ENCODE results near the gene ZBTB4.

ZBTB4 gene

GRCh38 chr17:7440113-7440833, 39.2 kb downstream of the ZBTB4 start:
- peak; percentile 32 to 58 for DNase-seq (ENCODE audit: low read depth in 1 of 2, low spot score in 1 of 2)
- no peak for TF ChIP-seq JUND (IDR thresholded peaks at IDR 0.05; ENCODE audit: low read depth)
- in situ Hi-C loops (cut with HindIII; ENCODE audit: low pct_unique_long_range_greater_than_20kb, low sequenced_read_pairs) = no loop called here

GRCh38 chr17:7439462-7440112, 39.8 kb downstream of the ZBTB4 start, which contains the start of gene FGF11:
TSS of gene FGF11 (plus strand) at chr17:7439512. CDS start at chr17:7439621, 109 bp downstream.
- TF ChIP-seq JUND (IDR thresholded peaks at IDR 0.05; ENCODE audit: low read depth) = no peak
- in situ Hi-C loops (cut with HindIII; ENCODE audit: low pct_unique_long_range_greater_than_20kb, low sequenced_read_pairs) = no loop called here
- no peak for DNase-seq (ENCODE audit: low read depth in 1 of 2, low spot score in 1 of 2)

DNA sequence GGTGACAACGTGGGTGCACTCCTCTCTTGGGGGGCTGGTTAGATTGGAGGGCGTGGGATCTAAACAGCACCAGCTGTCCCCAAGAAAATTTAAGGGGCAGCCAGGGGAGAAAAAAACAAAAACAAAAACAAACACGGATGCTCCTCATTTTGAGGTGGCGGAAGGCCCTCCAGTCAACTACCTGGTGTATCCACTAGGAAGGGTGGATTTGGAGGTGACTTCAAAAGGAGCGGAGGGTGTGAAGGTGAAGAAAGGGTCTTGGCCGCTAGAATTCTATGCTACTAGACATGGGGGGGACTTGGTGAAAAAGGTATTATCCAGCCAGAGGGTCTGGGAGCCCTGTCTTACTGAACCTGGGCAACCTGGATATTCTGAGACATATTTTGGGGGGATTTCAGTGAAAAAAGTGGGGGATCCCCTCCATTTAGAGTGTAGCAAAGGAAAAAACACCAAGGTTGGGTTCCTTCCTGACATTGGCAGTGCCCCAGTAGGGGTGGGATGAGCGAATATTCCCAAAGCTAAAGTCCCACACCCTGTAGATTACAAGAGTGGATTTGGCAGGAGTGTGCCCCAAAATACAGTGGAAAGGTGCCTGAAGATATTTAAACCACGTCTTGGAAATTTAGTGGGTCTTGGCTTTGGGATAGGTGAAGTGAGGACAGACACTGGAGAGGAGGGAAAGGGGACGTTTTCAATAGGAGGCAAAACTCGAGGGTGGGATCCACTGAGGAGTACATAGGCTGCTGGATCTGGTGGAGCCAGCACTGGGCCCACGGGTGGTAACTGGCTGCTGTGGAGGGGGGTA, 40.6 kb downstream of the ZBTB4 start:
- in situ Hi-C loops (cut with HindIII; ENCODE audit: low pct_unique_long_range_greater_than_20kb, low sequenced_read_pairs) = no loop called here
- DNase-seq (ENCODE audit: low read depth in 1 of 2, low spot score in 1 of 2) = no peak
- TF ChIP-seq JUND (IDR thresholded peaks at IDR 0.05; ENCODE audit: low read depth) = no peak

DNA sequence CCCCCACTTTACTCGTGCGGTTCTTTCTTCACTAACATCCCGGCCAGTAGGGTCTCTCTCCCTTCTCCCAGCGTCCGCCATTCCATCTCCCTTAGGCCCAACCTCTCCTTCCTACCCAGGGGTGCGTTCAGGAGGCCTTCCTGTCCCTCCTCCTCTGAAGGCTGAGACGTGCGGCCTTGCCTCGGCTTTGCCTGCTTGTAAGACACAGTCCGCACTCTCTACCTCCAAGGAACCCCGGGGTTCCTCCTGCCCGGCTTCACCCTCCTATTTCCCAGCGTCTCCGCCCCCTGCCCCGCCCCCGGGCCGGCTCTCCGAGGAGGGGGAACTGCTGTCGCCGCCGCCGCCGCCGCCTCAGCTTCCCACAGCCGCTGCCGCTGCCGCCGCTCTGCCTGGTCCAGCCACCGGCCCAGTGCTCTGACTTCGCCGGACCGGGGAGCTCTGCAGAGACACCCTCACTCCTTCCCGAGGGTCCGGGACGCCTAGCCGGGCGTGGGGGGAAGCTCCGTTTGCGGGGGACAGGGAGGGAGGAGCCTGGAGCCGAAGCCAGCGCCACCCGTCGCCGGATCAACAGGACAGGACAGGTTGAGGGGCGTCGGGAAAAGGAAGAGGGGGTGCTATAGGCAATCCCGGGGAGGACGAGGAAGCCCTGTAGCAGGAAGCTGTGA, 41.3 kb downstream of the ZBTB4 start:
- no peak for DNase-seq (ENCODE audit: low read depth in 1 of 2, low spot score in 1 of 2)
- in situ Hi-C loops (cut with HindIII; ENCODE audit: low pct_unique_long_range_greater_than_20kb, low sequenced_read_pairs) = no loop called here
- no peak for TF ChIP-seq JUND (IDR thresholded peaks at IDR 0.05; ENCODE audit: low read depth)

DNA sequence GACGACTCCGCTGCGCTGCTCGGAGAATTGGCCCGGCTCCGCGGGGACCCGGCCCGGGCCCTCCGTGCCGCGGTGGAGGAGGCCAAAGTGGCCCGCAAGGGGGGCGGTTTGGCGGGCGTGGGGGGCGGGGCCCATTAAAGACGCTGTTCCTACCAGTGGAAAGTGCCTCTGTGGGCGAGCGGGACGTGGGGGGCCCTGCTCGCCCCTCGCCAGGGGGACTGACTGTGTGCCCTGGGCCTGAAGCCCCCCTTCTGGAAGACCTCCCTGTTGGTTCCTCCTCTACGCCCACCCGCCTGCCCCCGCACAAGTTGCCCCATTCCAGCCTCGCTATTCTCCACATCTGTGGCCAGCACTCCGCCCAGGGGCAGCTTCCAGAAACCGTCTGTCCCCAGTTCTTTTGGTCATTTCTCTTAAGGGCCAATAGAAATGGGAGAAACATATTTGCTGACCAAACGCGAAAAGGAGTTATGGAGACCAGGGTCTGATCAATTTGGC, 42.0 kb downstream of the ZBTB4 start:
- TF ChIP-seq JUND (IDR thresholded peaks at IDR 0.05; ENCODE audit: low read depth) = no peak
- in situ Hi-C loops (cut with HindIII; ENCODE audit: low pct_unique_long_range_greater_than_20kb, low sequenced_read_pairs) = no loop called here
- DNase-seq (ENCODE audit: low read depth in 1 of 2, low spot score in 1 of 2) = no peak

- DNase-seq (ENCODE audit: low read depth in 1 of 2, low spot score in 1 of 2) = peak; percentile 65 to 89
- TF ChIP-seq JUND (IDR thresholded peaks at IDR 0.05; ENCODE audit: low read depth) = no peak
- in situ Hi-C loops (cut with HindIII; ENCODE audit: low pct_unique_long_range_greater_than_20kb, low sequenced_read_pairs) = no loop called here
Measured at GRCh38 chr17:7436556-7437368, 42.7 kb downstream of the ZBTB4 start.

GRCh38 chr17:7435676-7436555, 43.5 kb downstream of the ZBTB4 start:
- no peak for TF ChIP-seq JUND (IDR thresholded peaks at IDR 0.05; ENCODE audit: low read depth)
- peak in 1 of 2 experiments; percentile 57 for DNase-seq (ENCODE audit: low read depth in 1 of 2, low spot score in 1 of 2)
- in situ Hi-C loops (cut with HindIII; ENCODE audit: low pct_unique_long_range_greater_than_20kb, low sequenced_read_pairs) = no loop called here

DNA sequence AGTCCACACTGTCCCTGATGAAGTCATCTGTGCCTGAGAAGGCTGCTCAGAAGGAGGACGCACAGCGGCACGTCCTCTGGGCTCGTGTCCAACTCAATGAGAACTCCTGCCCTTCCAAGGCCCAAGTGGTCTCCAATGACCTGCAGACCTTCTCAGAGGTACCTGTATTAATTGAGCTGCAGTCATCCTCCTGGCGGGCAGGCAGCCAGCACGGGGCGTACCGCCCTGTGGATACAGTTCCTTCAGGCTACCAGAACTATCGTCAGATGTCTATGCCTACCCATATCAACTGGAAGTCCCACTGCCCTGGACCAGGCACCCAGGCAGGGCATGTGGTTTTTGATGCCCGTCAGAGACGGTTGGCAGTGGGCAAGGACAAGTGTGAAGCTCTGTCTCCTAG, 47.1 kb downstream of the ZBTB4 start:
- TF ChIP-seq JUND (IDR thresholded peaks at IDR 0.05; ENCODE audit: low read depth) = no peak
- no peak for DNase-seq (ENCODE audit: low read depth in 1 of 2, low spot score in 1 of 2)
- in situ Hi-C loops (cut with HindIII; ENCODE audit: low pct_unique_long_range_greater_than_20kb, low sequenced_read_pairs) = no loop called here

- DNase-seq (ENCODE audit: low read depth in 1 of 2, low spot score in 1 of 2) = no peak
- in situ Hi-C loops (cut with HindIII; ENCODE audit: low pct_unique_long_range_greater_than_20kb, low sequenced_read_pairs) = no loop called here
- TF ChIP-seq JUND (IDR thresholded peaks at IDR 0.05; ENCODE audit: low read depth) = no peak
Measured at GRCh38 chr17:7431231-7431630, 48.2 kb downstream of the ZBTB4 start.

GRCh38 chr17:7429722-7430121, 49.7 kb downstream of the ZBTB4 start:
- DNase-seq (ENCODE audit: low read depth in 1 of 2, low spot score in 1 of 2) = no peak
- in situ Hi-C loops (cut with HindIII; ENCODE audit: low pct_unique_long_range_greater_than_20kb, low sequenced_read_pairs) = no loop called here
- TF ChIP-seq JUND (IDR thresholded peaks at IDR 0.05; ENCODE audit: low read depth) = no peak

DNA sequence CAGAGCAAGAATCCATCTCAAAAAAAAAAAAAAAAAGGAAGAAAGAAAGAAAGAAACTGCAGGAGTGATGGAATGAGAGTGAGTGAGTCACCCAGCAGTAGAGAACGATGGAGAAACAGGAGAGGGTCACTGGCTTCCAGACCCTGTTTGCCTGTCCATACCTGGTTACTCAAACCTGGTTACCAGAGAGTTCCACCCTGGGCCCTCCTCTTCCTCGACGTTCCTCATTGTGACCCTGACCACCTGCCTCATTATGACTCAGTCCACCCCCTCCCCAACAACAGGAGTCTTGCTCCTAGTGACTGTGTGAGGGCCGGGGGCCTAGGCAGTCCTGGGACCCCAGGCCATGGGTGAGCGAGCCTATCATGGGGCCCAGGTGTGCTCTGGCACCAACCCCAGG, 50.9 kb downstream of the ZBTB4 start, which contains the start of gene SPEM3:
TSS of gene SPEM3 (plus strand) at position 301 of the 400 bp plus-strand sequence. CDS start at position 347, 46 bp downstream.
- no peak for DNase-seq (ENCODE audit: low read depth in 1 of 2, low spot score in 1 of 2)
- TF ChIP-seq JUND (IDR thresholded peaks at IDR 0.05; ENCODE audit: low read depth) = no peak
- in situ Hi-C loops (cut with HindIII; ENCODE audit: low pct_unique_long_range_greater_than_20kb, low sequenced_read_pairs) = no loop called here
